ENCODE data around the gene SMPDL3A. TPM values are rescaled to one million over a fixed set of nuclear protein-coding genes. Genes with fewer than 3 reads are reported as not detected.

SMPDL3A gene
- total RNA-seq, 2 donors from 2014 or later = 3.4 to 8.1 TPM

GRCh38 chr6:122754191-122754731, 34.8 kb upstream of the SMPDL3A start:
- peaks cover 8% of the 10 kb centered on the region for H3K36me3 Mint-ChIP-seq
- DNase-seq (ENCODE audit: low spot score) = no peak

GRCh38 chr6:122755901-122756300, 33.2 kb upstream of the SMPDL3A start:
- no peak overlapping the region for H3K4me3 Mint-ChIP-seq
- H3K27me3 Mint-ChIP-seq = peaks cover 6 to 8% of the 10 kb centered on the region in 2 donors
- DNase-seq (ENCODE audit: low spot score) = no peak
- no peak for ATAC-seq
- H3K9me3 Mint-ChIP-seq = peaks cover 9% of the 10 kb centered on the region
- peak overlapping the region in 1 of 2 donors; percentile 4 for H3K27ac Mint-ChIP-seq
- peaks cover 23 to 31% of the 10 kb centered on the region in 2 donors for H3K4me1 Mint-ChIP-seq (ENCODE audit: low read depth in 2 of 2)
- peaks cover 8% of the 10 kb centered on the region for H3K36me3 Mint-ChIP-seq

More at GRCh38 chr6:122754191-122754731, 34.8 kb upstream of the SMPDL3A start:
- no peak overlapping the region for H3K4me3 Mint-ChIP-seq
- H3K27ac Mint-ChIP-seq = peak overlapping the region in 1 of 2 donors; percentile 13
- H3K9me3 Mint-ChIP-seq = peaks cover 9% of the 10 kb centered on the region
- H3K27me3 Mint-ChIP-seq = peaks cover 6 to 8% of the 10 kb centered on the region in 2 donors
- peaks cover 32 to 38% of the 10 kb centered on the region in 2 donors for H3K4me1 Mint-ChIP-seq (ENCODE audit: low read depth in 2 of 2)
- no peak for ATAC-seq

- H3K4me1 Mint-ChIP-seq (ENCODE audit: low read depth in 2 of 2) = peaks cover 13% of the 10 kb centered on the region in 2 donors
- H3K36me3 Mint-ChIP-seq = peaks cover 8% of the 10 kb centered on the region
- peaks cover 9 to 12% of the 10 kb centered on the region in 2 donors for H3K27me3 Mint-ChIP-seq
- peaks cover 9% of the 10 kb centered on the region for H3K9me3 Mint-ChIP-seq
- H3K4me3 Mint-ChIP-seq = peak overlapping the region; percentile 33
- DNase-seq (ENCODE audit: low spot score) (peak; percentile 62), ATAC-seq (peak; percentile 88 to 96)
- H3K27ac Mint-ChIP-seq = peak overlapping the region; percentile 61 to 72
Measured at GRCh38 chr6:122758927-122759334, 30.1 kb upstream of the SMPDL3A start.

- ATAC-seq (no peak), DNase-seq (ENCODE audit: low spot score) (no peak)
- Mint-ChIP-seq H3K4me3 (no peak overlapping the region), H3K36me3 (peaks cover 8% of the 10 kb centered on the region), H3K4me1 (ENCODE audit: low read depth in 2 of 2) (peaks cover 4 to 5% of the 10 kb centered on the region in 2 donors), H3K9me3 (peaks cover 5% of the 10 kb centered on the region), H3K27ac (peak overlapping the region in 1 of 2 donors; percentile 57), H3K27me3 (peaks cover 9 to 14% of the 10 kb centered on the region in 2 donors)
Measured at GRCh38 chr6:122760330-122760729, 28.7 kb upstream of the SMPDL3A start.

GRCh38 chr6:122766256-122766655, 22.8 kb upstream of the SMPDL3A start:
- Mint-ChIP-seq H3K9me3 (no peaks in the 10 kb centered on the region), H3K27me3 (peaks cover 14 to 28% of the 10 kb centered on the region in 2 donors), H3K4me3 (no peak overlapping the region), H3K4me1 (ENCODE audit: low read depth in 2 of 2) (peaks cover 0 to 5% of the 10 kb centered on the region in 2 donors), H3K36me3 (no peaks in the 10 kb centered on the region), H3K27ac (no peak overlapping the region)
- ATAC-seq = no peak
- DNase-seq (ENCODE audit: low spot score) = no peak

GRCh38 chr6:122770835-122771601, 18.0 kb upstream of the SMPDL3A start:
- peak overlapping the region; percentile 17 for H3K4me3 Mint-ChIP-seq
- peak; percentile 64 to 71 for ATAC-seq
- peak overlapping the region in 1 of 2 donors; percentile 18 for H3K27ac Mint-ChIP-seq
- H3K36me3 Mint-ChIP-seq = no peaks in the 10 kb centered on the region
- peaks cover 4% of the 10 kb centered on the region for H3K9me3 Mint-ChIP-seq
- peaks cover 0 to 5% of the 10 kb centered on the region in 2 donors for H3K4me1 Mint-ChIP-seq (ENCODE audit: low read depth in 2 of 2)
- DNase-seq (ENCODE audit: low spot score) = no peak
- peaks cover 20 to 34% of the 10 kb centered on the region in 2 donors for H3K27me3 Mint-ChIP-seq

GRCh38 chr6:122772724-122773415, 16.2 kb upstream of the SMPDL3A start:
- H3K27ac Mint-ChIP-seq = no peak overlapping the region
- H3K4me1 Mint-ChIP-seq (ENCODE audit: low read depth in 2 of 2) = peaks cover 0 to 4% of the 10 kb centered on the region in 2 donors
- no peaks in the 10 kb centered on the region for H3K36me3 Mint-ChIP-seq
- H3K4me3 Mint-ChIP-seq = no peak overlapping the region
- DNase-seq (ENCODE audit: low spot score) = no peak
- ATAC-seq = no peak
- H3K9me3 Mint-ChIP-seq = peaks cover 4% of the 10 kb centered on the region
- H3K27me3 Mint-ChIP-seq = peaks cover 14 to 30% of the 10 kb centered on the region in 2 donors

GRCh38 chr6:122775975-122776374, 13.1 kb upstream of the SMPDL3A start:
- DNase-seq (ENCODE audit: low spot score) = no peak
- Mint-ChIP-seq H3K9me3 (peaks cover 4% of the 10 kb centered on the region), H3K27me3 (peaks cover 28 to 31% of the 10 kb centered on the region in 2 donors), H3K27ac (no peak overlapping the region), H3K4me1 (ENCODE audit: low read depth in 2 of 2) (no peaks in the 10 kb centered on the region), H3K4me3 (no peak overlapping the region), H3K36me3 (no peaks in the 10 kb centered on the region)
- no peak for ATAC-seq

GRCh38 chr6:122778302-122778701, 10.8 kb upstream of the SMPDL3A start:
- Mint-ChIP-seq H3K36me3 (no peaks in the 10 kb centered on the region), H3K27ac (no peak overlapping the region), H3K4me1 (ENCODE audit: low read depth in 2 of 2) (no peaks in the 10 kb centered on the region)

GRCh38 chr6:122778985-122779661, 9.9 kb upstream of the SMPDL3A start:
- Mint-ChIP-seq H3K27ac (no peak overlapping the region), H3K27me3 (peaks cover 31 to 33% of the 10 kb centered on the region in 2 donors), H3K9me3 (peaks cover 4% of the 10 kb centered on the region), H3K4me3 (no peak overlapping the region), H3K4me1 (ENCODE audit: low read depth in 2 of 2) (no peaks in the 10 kb centered on the region), H3K36me3 (no peaks in the 10 kb centered on the region)
- DNase-seq (ENCODE audit: low spot score) (no peak), ATAC-seq (no peak)

More at GRCh38 chr6:122778302-122778701, 10.8 kb upstream of the SMPDL3A start:
- Mint-ChIP-seq H3K9me3 (peaks cover 4% of the 10 kb centered on the region), H3K4me3 (no peak overlapping the region), H3K27me3 (peaks cover 31 to 33% of the 10 kb centered on the region in 2 donors)
- DNase-seq (ENCODE audit: low spot score) = no peak
- no peak for ATAC-seq

- Mint-ChIP-seq H3K27me3 (peaks cover 29 to 31% of the 10 kb centered on the region in 2 donors), H3K36me3 (no peaks in the 10 kb centered on the region), H3K4me3 (no peak within 1 kb of the TSS), H3K27ac (no peak within 1 kb of the TSS), H3K4me1 (ENCODE audit: low read depth in 2 of 2) (no peaks in the 10 kb centered on the region), H3K9me3 (peaks cover 4% of the 10 kb centered on the region)
- DNase-seq (ENCODE audit: low spot score) (no peak), ATAC-seq (no peak)
Measured at GRCh38 chr6:122779667-122780066, 9.4 kb upstream of the SMPDL3A start, which contains the start of gene FABP7. TSS of gene FABP7 (plus strand) at chr6:122779716. CDS start at chr6:122779795, 79 bp downstream.

GRCh38 chr6:122780114-122780513, 8.9 kb upstream of the SMPDL3A start:
- Mint-ChIP-seq H3K36me3 (no peaks in the 10 kb centered on the region), H3K4me1 (ENCODE audit: low read depth in 2 of 2) (no peaks in the 10 kb centered on the region), H3K27me3 (peaks cover 26 to 31% of the 10 kb centered on the region in 2 donors), H3K9me3 (peaks cover 4% of the 10 kb centered on the region), H3K27ac (no peak overlapping the region), H3K4me3 (no peak overlapping the region)
- DNase-seq (ENCODE audit: low spot score) (no peak), ATAC-seq (no peak)

- no peak for ATAC-seq
- Mint-ChIP-seq H3K27me3 (peaks cover 11 to 26% of the 10 kb centered on the region in 2 donors), H3K9me3 (no peaks in the 10 kb centered on the region), H3K36me3 (no peaks in the 10 kb centered on the region), H3K4me3 (no peak overlapping the region), H3K4me1 (ENCODE audit: low read depth in 2 of 2) (no peaks in the 10 kb centered on the region), H3K27ac (no peak overlapping the region)
- no peak for DNase-seq (ENCODE audit: low spot score)
Measured at GRCh38 chr6:122781716-122782115, 7.3 kb upstream of the SMPDL3A start.

Measured in natural killer cell treated with Interleukin-12 subunit alpha and Interleukin-12 subunit beta and Interleukin-15 and Interleukin-18, amount 100 ng/mL, for 72 hours (primary cell).